Glutamatergic neuron (in vitro differentiated cells): ENCODE results near the gene GRM1. TPM values are rescaled to one million over a fixed set of nuclear protein-coding genes. Genes with fewer than 3 reads are reported as not detected.

Source experiments
- DNase-seq: peaks from one replicate; pipeline ENCODE4 v3.0.0; 2022
- H3K27ac Mint-ChIP-seq: one replicate; pipeline ENCODE4 v1.8.0; 2020; ENCODE audit warnings: mild to moderate bottlenecking, mixed read lengths, inconsistent platforms; ENCODE audit not compliant: unreplicated experiment
- H3K27me3 Mint-ChIP-seq: one replicate; pipeline ENCODE4 v1.8.0; 2020; ENCODE audit warnings: mild to moderate bottlenecking, moderate library complexity, mixed read lengths, inconsistent platforms; ENCODE audit not compliant: unreplicated experiment
- H3K36me3 Mint-ChIP-seq: one replicate; pipeline ENCODE4 v1.8.0; 2020; ENCODE audit warnings: mild to moderate bottlenecking, mixed read lengths, inconsistent platforms; ENCODE audit not compliant: unreplicated experiment
- H3K4me1 Mint-ChIP-seq: one replicate; pipeline ENCODE4 v1.8.0; 2020; ENCODE audit warnings: mild to moderate bottlenecking, low read depth, mixed read lengths, inconsistent platforms; ENCODE audit not compliant: unreplicated experiment
- H3K4me3 Mint-ChIP-seq: one replicate; pipeline ENCODE4 v1.8.0; 2020; ENCODE audit warnings: mild to moderate bottlenecking, mixed read lengths, inconsistent platforms; ENCODE audit not compliant: unreplicated experiment
- H3K9me3 Mint-ChIP-seq: one replicate; pipeline ENCODE4 v1.8.0; 2020; ENCODE audit warnings: mild to moderate bottlenecking, moderate library complexity, mixed read lengths, inconsistent platforms; ENCODE audit not compliant: unreplicated experiment
- CTCF ChIP-seq: fragments of 200-600 bp; sonication (generic); IDR thresholded peaks from one replicate; pipeline ENCODE4 v1.5.0; 2021; ENCODE audit not compliant: partially characterized antibody, unreplicated experiment
- total RNA-seq: library from RNA; stranded (reverse); fragmentation: NEBNext Ultra II Directional; extraction: Animal tissue kit (Norgen Biotek cat#: 25700); gene quantifications from one replicate; pipeline ENCODE4 v1.2.1, GENCODE V29; 2021; ENCODE audit not compliant: unreplicated experiment

The GRM1 gene
- total RNA-seq, 1 donor from 2014 or later = 0.17 TPM

DNA sequence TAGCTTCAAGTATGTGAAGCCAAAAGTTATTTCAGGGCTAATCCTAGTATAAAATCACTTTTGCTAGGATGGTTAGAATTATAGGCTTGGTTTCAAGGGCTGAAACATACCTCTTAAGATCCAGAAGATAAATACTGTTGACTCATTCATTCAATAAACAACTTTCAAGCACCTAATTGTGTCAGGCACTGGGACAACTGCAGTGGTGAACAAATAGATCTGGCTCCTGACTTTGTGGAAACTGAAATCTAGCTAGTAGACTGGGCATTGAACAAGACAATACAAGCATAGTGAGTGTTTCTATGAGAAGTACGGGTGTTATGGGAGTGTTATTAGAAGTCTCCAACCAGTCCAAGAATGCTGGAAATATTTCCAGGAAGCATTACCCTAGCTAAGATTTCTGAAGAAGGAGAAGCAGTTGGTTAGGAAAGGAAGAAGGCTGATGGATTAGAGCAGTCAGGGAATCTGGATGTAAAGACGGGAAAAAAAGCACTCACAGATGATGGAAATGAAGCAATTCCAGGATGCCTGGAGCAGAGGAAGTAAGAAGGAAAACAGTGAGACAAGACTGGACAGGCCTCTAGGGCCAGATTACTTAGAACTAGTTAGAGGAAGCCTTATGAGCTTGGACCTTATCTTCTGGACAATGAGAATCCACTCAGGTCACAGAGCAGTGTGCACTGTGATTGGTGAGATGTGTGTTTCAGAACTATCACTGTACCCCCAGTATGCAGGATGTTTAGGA is 382.2 kb downstream of the GRM1 start:
- H3K27ac Mint-ChIP-seq = no peak overlapping the region
- no peaks in the 10 kb centered on the region for H3K4me1 Mint-ChIP-seq
- no peak overlapping the region for H3K4me3 Mint-ChIP-seq
- no peaks in the 10 kb centered on the region for H3K9me3 Mint-ChIP-seq
- DNase-seq = no peak
- H3K36me3 Mint-ChIP-seq = no peaks in the 10 kb centered on the region
- peaks cover 3% of the 10 kb centered on the region for H3K27me3 Mint-ChIP-seq
- TF ChIP-seq CTCF = no peak

DNA sequence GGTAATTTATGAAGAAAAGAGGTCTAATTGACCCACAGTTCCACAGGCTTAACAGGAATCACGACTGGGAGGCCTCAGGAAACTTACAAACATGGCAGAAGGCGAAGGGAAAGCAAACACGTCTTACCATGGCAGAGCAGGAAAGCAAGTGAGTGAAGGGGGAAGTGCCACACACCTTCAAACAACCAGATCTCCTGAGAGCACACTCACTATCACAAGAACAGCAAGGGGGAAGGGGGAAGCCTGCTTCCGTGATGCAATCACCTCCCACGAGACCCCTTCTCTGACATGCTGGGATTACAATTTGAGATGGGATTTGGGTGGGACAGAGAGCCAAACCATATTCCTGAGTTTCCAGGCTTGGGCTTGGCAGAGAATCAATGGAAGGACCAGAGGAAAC is 390.7 kb downstream of the GRM1 start:
- H3K9me3 Mint-ChIP-seq = no peaks in the 10 kb centered on the region
- H3K36me3 Mint-ChIP-seq = no peaks in the 10 kb centered on the region
- TF ChIP-seq CTCF = no peak
- H3K27ac Mint-ChIP-seq = no peak overlapping the region
- H3K4me3 Mint-ChIP-seq = no peak overlapping the region
- H3K27me3 Mint-ChIP-seq = peaks cover 2% of the 10 kb centered on the region
- peaks cover 7% of the 10 kb centered on the region for H3K4me1 Mint-ChIP-seq
- DNase-seq = no peak

- Mint-ChIP-seq H3K4me1 (peaks cover 7% of the 10 kb centered on the region), H3K4me3 (no peak overlapping the region), H3K27me3 (peaks cover 2% of the 10 kb centered on the region), H3K9me3 (no peaks in the 10 kb centered on the region), H3K27ac (no peak overlapping the region), H3K36me3 (no peaks in the 10 kb centered on the region)
- no peak for TF ChIP-seq CTCF
- no peak for DNase-seq
These were observed 391.4 kb downstream of the GRM1 start for GRCh38 chr6:146420255-146420654.

GRCh38 chr6:146422789-146423375 is 394.0 kb downstream of the GRM1 start:
- DNase-seq = no peak
- no peaks in the 10 kb centered on the region for H3K9me3 Mint-ChIP-seq
- H3K4me3 Mint-ChIP-seq = no peak overlapping the region
- peaks cover 7% of the 10 kb centered on the region for H3K4me1 Mint-ChIP-seq
- TF ChIP-seq CTCF = no peak
- H3K27ac Mint-ChIP-seq = no peak overlapping the region
- H3K27me3 Mint-ChIP-seq = peaks cover 2% of the 10 kb centered on the region
- H3K36me3 Mint-ChIP-seq = no peaks in the 10 kb centered on the region

GRCh38 chr6:146423452-146423851 is 394.6 kb downstream of the GRM1 start:
- Mint-ChIP-seq H3K9me3 (no peaks in the 10 kb centered on the region), H3K4me3 (no peak overlapping the region), H3K4me1 (peaks cover 7% of the 10 kb centered on the region), H3K36me3 (no peaks in the 10 kb centered on the region), H3K27me3 (peaks cover 2% of the 10 kb centered on the region), H3K27ac (no peak overlapping the region)
- no peak for DNase-seq
- TF ChIP-seq CTCF = no peak
